SK-N-SH treated with all-trans-retinoic acid at 6 μM for 48 hours (cell line): ENCODE data around the gene FHDC1.

Source experiments
- ATAC-seq: fragments of 200-7000 bp; cut with Tn5 transposase; 3 replicates; pipeline ENCODE4 v1.9.1; 2020; ENCODE audit warnings: mild to moderate bottlenecking, moderate library complexity
- ARNTL ChIP-seq: fragments of 450-650 bp; formaldehyde crosslinking; IDR thresholded peaks from 2 replicates; pipeline ENCODE4 v1.5.0; 2020; ENCODE audit warnings: low read depth, mild to moderate bottlenecking, moderate library complexity, borderline replicate concordance
- BACH2 ChIP-seq: fragments of 250-450 bp; sonication (Bioruptor Pico); IDR thresholded peaks from 2 replicates; pipeline ENCODE4 v1.9.0; 2021; ENCODE audit warnings: mild to moderate bottlenecking, borderline replicate concordance
- CREB5 ChIP-seq: fragments of 250-450 bp; sonication (Bioruptor Pico); IDR thresholded peaks from 2 replicates; pipeline ENCODE4 v1.5.1; 2020; ENCODE audit warnings: low read depth, mild to moderate bottlenecking, moderate library complexity
- CSDC2 ChIP-seq: fragments of 250-450 bp; sonication (Bioruptor Pico); IDR thresholded peaks from 2 replicates; pipeline ENCODE4 v1.5.0; 2020; ENCODE audit warnings: mild to moderate bottlenecking, moderate library complexity
- CSRNP3 ChIP-seq: fragments of 250-450 bp; sonication (Bioruptor Pico); IDR thresholded peaks from 2 replicates; pipeline ENCODE4 v1.5.1; 2021; ENCODE audit warnings: mild to moderate bottlenecking, moderate library complexity
- ESRRG ChIP-seq: fragments of 250-450 bp; sonication (Bioruptor Pico); IDR thresholded peaks from 2 replicates; pipeline ENCODE4 v1.6.1; 2021; ENCODE audit warnings: mild to moderate bottlenecking
- GLIS3 ChIP-seq: fragments of 250-450 bp; sonication (Bioruptor Pico); IDR thresholded peaks from 2 replicates; pipeline ENCODE4 v1.5.0; 2020; ENCODE audit warnings: mild to moderate bottlenecking, moderate library complexity
- ISL1 ChIP-seq: fragments of 250-450 bp; sonication (Bioruptor Pico); IDR thresholded peaks from 2 replicates; pipeline ENCODE4 v2.1.2; 2022; ENCODE audit warnings: mild to moderate bottlenecking, moderate library complexity
- OSR1 ChIP-seq: fragments of 250-450 bp; sonication (Bioruptor Pico); IDR thresholded peaks from 2 replicates; pipeline ENCODE4 v1.8.0; 2022; ENCODE audit warnings: moderate library complexity, mild to moderate bottlenecking, inconsistent platforms
- POU6F1 ChIP-seq: fragments of 250-450 bp; sonication (Bioruptor Pico); IDR thresholded peaks from 2 replicates; pipeline ENCODE4 v1.8.0; 2021; ENCODE audit warnings: low read depth, mild to moderate bottlenecking, moderate library complexity, borderline replicate concordance
- PPARA ChIP-seq: fragments of 250-450 bp; sonication (Bioruptor Pico); IDR thresholded peaks from 2 replicates; pipeline ENCODE4 v1.5.0; 2020; ENCODE audit warnings: mild to moderate bottlenecking, borderline replicate concordance
- RARB ChIP-seq: fragments of 250-450 bp; sonication (Bioruptor Pico); IDR thresholded peaks from 2 replicates; pipeline ENCODE4 v1.8.0; 2021; ENCODE audit warnings: mild to moderate bottlenecking, moderate library complexity
- SNAI2 ChIP-seq: fragments of 250-450 bp; sonication (Bioruptor Pico); IDR thresholded peaks from 2 replicates; pipeline ENCODE4 v1.5.0; 2020; ENCODE audit warnings: mild to moderate bottlenecking, moderate library complexity
- TCF4 ChIP-seq: fragments of 250-450 bp; sonication (Bioruptor Pico); IDR thresholded peaks from 2 replicates; pipeline ENCODE4 v1.8.0; 2021; ENCODE audit warnings: mild to moderate bottlenecking, moderate library complexity, borderline replicate concordance
- TOX ChIP-seq: fragments of 250-450 bp; sonication (Bioruptor Pico); IDR thresholded peaks from 2 replicates; pipeline ENCODE4 v1.8.0; 2021; ENCODE audit warnings: mild to moderate bottlenecking, moderate library complexity, borderline replicate concordance
- ZC3H10 ChIP-seq: fragments of 250-450 bp; sonication (Bioruptor Pico); IDR thresholded peaks from 2 replicates; pipeline ENCODE4 v1.5.1; 2021; ENCODE audit warnings: mild to moderate bottlenecking, moderate library complexity
- ZFP3 ChIP-seq: fragments of 250-450 bp; sonication (Bioruptor Pico); IDR thresholded peaks from 2 replicates; pipeline ENCODE4 v1.5.0; 2020; ENCODE audit warnings: mild to moderate bottlenecking, moderate library complexity
- ZFP30 ChIP-seq: fragments of 450-650 bp; formaldehyde crosslinking; IDR thresholded peaks from 2 replicates; pipeline ENCODE4 v1.5.0; 2022; ENCODE audit warnings: mild to moderate bottlenecking, moderate library complexity
- ZNF565 ChIP-seq: fragments of 450-650 bp; formaldehyde crosslinking; conservative IDR thresholded peaks from 2 replicates; pipeline ENCODE4 v1.5.0; 2020; ENCODE audit warnings: low read depth, mild to moderate bottlenecking, moderate library complexity
- ZNF70 ChIP-seq: fragments of 450-650 bp; formaldehyde crosslinking; IDR thresholded peaks from 2 replicates; pipeline ENCODE4 v1.5.0; 2020; ENCODE audit warnings: mild to moderate bottlenecking, moderate library complexity
- ZNF8 ChIP-seq: fragments of 450-650 bp; formaldehyde crosslinking; IDR thresholded peaks from 2 replicates; pipeline ENCODE4 v1.5.0; 2020; ENCODE audit warnings: mild to moderate bottlenecking, moderate library complexity
- TF ChIP-seq, protein P1 (sequence below): fragments of 250-450 bp; sonication (Bioruptor Pico); IDR thresholded peaks from 2 replicates; pipeline ENCODE4 v1.5.0; 2020; ENCODE audit warnings: mild to moderate bottlenecking, moderate library complexity

FHDC1 gene

GRCh38 chr4:152941411-152941810 is 5.3 kb downstream of the FHDC1 start (continued):
- TF ChIP-seq ARNTL (CRISPR knock-in tag) (no peak), ZNF8 (no peak)

GRCh38 chr4:152942346-152942745 is 6.2 kb downstream of the FHDC1 start:
- no peak for ATAC-seq
- no peak for TF ChIP-seq RARB (CRISPR knock-in tag)
- TF ChIP-seq, protein P1, sequence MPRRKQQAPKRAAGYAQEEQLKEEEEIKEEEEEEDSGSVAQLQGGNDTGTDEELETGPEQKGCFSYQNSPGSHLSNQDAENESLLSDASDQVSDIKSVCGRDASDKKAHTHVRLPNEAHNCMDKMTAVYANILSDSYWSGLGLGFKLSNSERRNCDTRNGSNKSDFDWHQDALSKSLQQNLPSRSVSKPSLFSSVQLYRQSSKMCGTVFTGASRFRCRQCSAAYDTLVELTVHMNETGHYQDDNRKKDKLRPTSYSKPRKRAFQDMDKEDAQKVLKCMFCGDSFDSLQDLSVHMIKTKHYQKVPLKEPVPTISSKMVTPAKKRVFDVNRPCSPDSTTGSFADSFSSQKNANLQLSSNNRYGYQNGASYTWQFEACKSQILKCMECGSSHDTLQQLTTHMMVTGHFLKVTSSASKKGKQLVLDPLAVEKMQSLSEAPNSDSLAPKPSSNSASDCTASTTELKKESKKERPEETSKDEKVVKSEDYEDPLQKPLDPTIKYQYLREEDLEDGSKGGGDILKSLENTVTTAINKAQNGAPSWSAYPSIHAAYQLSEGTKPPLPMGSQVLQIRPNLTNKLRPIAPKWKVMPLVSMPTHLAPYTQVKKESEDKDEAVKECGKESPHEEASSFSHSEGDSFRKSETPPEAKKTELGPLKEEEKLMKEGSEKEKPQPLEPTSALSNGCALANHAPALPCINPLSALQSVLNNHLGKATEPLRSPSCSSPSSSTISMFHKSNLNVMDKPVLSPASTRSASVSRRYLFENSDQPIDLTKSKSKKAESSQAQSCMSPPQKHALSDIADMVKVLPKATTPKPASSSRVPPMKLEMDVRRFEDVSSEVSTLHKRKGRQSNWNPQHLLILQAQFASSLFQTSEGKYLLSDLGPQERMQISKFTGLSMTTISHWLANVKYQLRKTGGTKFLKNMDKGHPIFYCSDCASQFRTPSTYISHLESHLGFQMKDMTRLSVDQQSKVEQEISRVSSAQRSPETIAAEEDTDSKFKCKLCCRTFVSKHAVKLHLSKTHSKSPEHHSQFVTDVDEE (CRISPR knock-in tag) = no peak
- no peak for TF ChIP-seq GLIS3
- TF ChIP-seq ZNF565 (CRISPR knock-in tag) = no peak

DNA sequence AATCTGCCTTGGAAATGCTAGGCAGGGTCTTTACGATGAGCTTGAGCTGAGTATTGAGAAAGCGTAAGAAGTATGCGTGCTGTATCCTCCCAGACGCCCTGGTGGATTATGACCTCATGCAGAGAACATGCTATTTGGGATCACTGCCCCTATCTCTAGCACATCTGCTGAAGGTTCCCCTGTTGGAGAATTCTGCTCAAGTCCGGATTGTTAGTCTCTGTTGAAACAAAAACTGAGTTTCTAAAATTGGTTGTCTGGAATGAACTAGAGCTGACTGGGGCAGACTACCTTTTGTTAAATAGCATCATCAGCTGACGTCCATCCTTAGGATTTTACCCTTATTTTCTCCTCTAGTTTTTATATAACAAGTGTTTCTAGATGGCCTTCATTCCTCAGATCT is 7.5 kb downstream of the FHDC1 start:
- no peak for TF ChIP-seq ISL1 (CRISPR knock-in tag)
- TF ChIP-seq CSDC2 (CRISPR knock-in tag) = no peak
- TF ChIP-seq TCF4 = no peak
- no peak for TF ChIP-seq ZFP30 (CRISPR knock-in tag)
- no peak for TF ChIP-seq CSRNP3 (CRISPR knock-in tag)
- no peak for TF ChIP-seq BACH2
- TF ChIP-seq ZFP3 = no peak
- TF ChIP-seq, protein P1 (CRISPR knock-in tag) = no peak
- TF ChIP-seq TOX (CRISPR knock-in tag) = no peak
- TF ChIP-seq ARNTL (CRISPR knock-in tag) = no peak
- TF ChIP-seq POU6F1 (CRISPR knock-in tag) = no peak
- TF ChIP-seq PPARA = no peak
- TF ChIP-seq CREB5 = no peak
- TF ChIP-seq ESRRG (CRISPR knock-in tag) = no peak
- TF ChIP-seq GLIS3 = no peak
- no peak for TF ChIP-seq ZC3H10 (CRISPR knock-in tag)
- TF ChIP-seq ZNF565 (CRISPR knock-in tag) = no peak
- TF ChIP-seq ZNF8 = no peak
- no peak for ATAC-seq

DNA sequence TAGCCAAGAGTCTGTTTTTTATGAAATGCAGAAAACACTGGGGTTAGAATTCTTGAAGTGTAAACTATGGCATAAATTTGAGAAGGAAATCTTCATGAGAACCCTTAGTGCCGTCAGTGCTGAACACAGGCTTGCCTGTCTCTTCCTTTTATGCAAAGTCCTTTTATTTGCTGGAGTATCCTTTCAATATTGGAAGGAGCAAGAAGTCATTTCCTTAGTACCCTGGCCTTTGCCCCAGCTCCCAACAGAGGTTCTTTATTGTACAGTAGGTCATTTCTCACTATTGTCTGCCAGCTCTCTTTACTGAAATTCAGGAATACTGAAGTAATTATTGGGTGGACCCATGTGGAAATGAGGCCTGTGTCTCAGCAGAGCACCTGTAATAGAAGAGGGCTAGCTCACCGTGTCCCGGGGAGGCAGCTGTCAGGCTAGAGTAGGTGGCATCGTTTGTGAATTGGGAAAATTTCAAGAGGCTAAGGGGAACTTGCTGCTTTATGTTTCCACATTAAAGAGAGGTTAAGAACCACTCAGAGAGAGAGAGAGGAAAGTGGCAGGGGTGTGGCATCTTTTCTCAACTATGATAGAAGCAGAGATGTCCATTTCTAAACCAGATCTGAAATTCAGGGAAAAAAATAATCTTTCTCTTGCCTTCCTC is 8.7 kb downstream of the FHDC1 start:
- no peak for ATAC-seq
- TF ChIP-seq RARB (CRISPR knock-in tag) = no peak
- no peak for TF ChIP-seq BACH2
- TF ChIP-seq OSR1 (CRISPR knock-in tag) = no peak
- TF ChIP-seq CREB5 = no peak
- no peak for TF ChIP-seq SNAI2
- TF ChIP-seq ZNF70 (CRISPR knock-in tag) = no peak
- TF ChIP-seq POU6F1 (CRISPR knock-in tag) = no peak
